Parathyroid adenoma (tissue), 2 donors: ENCODE results near the gene SNRPA1.

Source experiments
- H2AFZ ChIP-seq: fragments of 300-600 bp; sonication (generic); one replicate; pipeline ENCODE4 v1.7.0; 2017; ENCODE audit warnings: antibody characterized with exemption, mild to moderate bottlenecking
- H3K27ac ChIP-seq: fragments of 300-600 bp; sonication (generic); one replicate; pipeline ENCODE4 v1.7.0; 2017
- H3K27me3 ChIP-seq: fragments of 300-600 bp; sonication (generic); one replicate; pipeline ENCODE4 v1.7.0; 2017; ENCODE audit warnings: low read length; ENCODE audit not compliant: control insufficient read depth, insufficient read depth
- H3K36me3 ChIP-seq: fragments of 300-600 bp; sonication (generic); one replicate; pipeline ENCODE4 v1.7.0; 2017; ENCODE audit warnings: low read length; ENCODE audit not compliant: control insufficient read depth, insufficient read depth
- H3K4me1 ChIP-seq: fragments of 300-600 bp; sonication (generic); one replicate; pipeline ENCODE4 v1.7.0; 2017; ENCODE audit warnings: control low read depth
- H3K4me2 ChIP-seq: fragments of 300-600 bp; sonication (generic); one replicate; pipeline ENCODE4 v1.7.0; 2017; ENCODE audit warnings: low read length
- H3K4me3 ChIP-seq: fragments of 300-600 bp; sonication (generic); one replicate; pipeline ENCODE4 v1.7.0; 2017; ENCODE audit warnings: low read depth, low read length
- H3K79me2 ChIP-seq: fragments of 300-600 bp; sonication (generic); one replicate; pipeline ENCODE4 v1.7.0; 2017; ENCODE audit warnings: control low read depth
- H3K9ac ChIP-seq: fragments of 300-600 bp; sonication (generic); one replicate; pipeline ENCODE4 v1.7.0; 2017; ENCODE audit warnings: mild to moderate bottlenecking
- H3K9me3 ChIP-seq: fragments of 300-600 bp; sonication (generic); one replicate; pipeline ENCODE4 v1.7.0; 2017; ENCODE audit warnings: low read length; ENCODE audit not compliant: control insufficient read depth
- TF ChIP-seq, protein P1 (sequence below): fragments of 300-600 bp; sonication (generic); IDR thresholded peaks from one replicate; pipeline ENCODE4 v1.7.0; 2017; ENCODE audit warnings: antibody characterized with exemption, mild to moderate bottlenecking
- donor health status: primary hyperparathyroidism.

The SNRPA1 gene

DNA sequence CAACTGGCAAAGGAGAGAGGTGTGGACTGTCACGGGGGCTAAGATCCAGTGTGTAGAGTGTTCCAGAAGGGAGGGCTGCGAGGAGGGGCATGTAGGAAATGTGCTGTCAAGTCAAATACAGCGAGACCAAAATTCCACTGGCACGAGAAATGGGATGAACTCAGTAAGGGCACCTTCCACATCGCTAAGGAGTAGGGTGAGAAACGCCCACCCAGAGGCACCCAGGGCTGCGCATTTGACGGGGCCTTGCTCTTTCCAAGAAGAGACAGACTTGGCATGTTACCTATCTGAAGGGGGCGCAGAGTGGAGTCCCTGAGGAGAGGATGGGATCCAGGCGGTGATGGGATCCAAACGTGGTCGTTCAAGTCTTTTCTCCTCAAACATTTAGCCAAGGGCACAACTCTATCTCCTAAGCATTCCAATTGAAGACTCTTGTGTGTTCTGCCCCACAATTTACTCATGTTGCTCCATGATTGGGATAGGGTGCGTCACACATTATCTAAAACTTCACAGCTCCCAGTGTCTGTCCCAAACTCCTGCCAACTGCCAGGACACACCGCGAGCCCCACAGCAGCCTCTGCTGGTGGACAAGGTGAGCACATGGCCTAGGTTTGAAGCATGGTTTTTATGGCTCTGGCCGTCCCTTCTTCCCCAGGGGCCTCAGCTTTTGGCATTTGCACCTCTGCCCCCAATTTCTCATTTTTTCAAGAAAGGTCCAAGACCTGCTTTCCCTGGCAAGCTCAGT, 25.4 kb downstream of the SNRPA1 start:
- H3K9me3 ChIP-seq: no peaks in the 10 kb centered on the region
- no peak overlapping the region for H2AFZ ChIP-seq
- no peak overlapping the region for H3K9ac ChIP-seq
- no peak overlapping the region for H3K27ac ChIP-seq
- H3K36me3 ChIP-seq: no peaks in the 10 kb centered on the region
- no peak overlapping the region for H3K4me3 ChIP-seq
- no peak overlapping the region for H3K4me2 ChIP-seq
- H3K4me1 ChIP-seq: no peaks in the 10 kb centered on the region
- H3K79me2 ChIP-seq: no peaks in the 10 kb centered on the region
- no peaks in the 10 kb centered on the region for H3K27me3 ChIP-seq
- TF ChIP-seq, protein P1, sequence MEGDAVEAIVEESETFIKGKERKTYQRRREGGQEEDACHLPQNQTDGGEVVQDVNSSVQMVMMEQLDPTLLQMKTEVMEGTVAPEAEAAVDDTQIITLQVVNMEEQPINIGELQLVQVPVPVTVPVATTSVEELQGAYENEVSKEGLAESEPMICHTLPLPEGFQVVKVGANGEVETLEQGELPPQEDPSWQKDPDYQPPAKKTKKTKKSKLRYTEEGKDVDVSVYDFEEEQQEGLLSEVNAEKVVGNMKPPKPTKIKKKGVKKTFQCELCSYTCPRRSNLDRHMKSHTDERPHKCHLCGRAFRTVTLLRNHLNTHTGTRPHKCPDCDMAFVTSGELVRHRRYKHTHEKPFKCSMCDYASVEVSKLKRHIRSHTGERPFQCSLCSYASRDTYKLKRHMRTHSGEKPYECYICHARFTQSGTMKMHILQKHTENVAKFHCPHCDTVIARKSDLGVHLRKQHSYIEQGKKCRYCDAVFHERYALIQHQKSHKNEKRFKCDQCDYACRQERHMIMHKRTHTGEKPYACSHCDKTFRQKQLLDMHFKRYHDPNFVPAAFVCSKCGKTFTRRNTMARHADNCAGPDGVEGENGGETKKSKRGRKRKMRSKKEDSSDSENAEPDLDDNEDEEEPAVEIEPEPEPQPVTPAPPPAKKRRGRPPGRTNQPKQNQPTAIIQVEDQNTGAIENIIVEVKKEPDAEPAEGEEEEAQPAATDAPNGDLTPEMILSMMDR: no peak

DNA sequence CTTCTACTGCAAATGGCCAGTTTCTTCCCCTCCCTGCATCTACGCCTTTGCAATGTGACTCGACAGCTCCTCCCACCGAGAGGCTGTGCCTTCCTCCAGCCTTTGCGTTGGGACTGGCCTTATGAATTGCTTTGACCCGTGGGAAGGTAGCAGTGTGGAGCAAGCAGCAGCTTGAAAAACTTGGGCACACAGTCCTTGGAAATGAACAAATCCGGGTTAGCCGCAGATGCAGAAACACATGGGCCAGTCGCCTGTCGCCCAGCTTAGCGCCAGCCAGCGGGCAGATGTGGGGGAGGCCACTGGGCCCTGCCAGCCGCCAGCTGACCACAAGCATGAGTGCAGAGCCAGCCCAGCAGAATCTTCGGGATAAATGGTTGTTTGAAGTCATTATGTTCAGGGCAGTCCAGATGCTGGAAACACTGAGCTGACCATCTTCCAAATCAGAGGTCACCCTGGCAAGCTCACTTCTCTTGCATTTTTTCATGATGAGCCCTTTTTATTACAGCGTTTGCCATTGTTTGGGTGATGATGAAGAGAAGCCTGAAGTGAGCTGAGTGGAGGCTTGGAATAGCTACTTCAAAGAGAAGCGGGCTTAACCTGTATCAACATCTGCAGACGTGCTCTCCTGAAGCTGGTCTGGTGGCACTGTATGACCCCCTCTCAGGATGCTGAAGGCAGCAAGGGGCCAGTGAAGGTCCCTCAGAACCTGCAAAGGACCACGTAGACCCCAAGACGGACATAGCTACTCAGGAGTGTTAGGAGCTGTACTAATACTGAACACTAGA, 27.5 kb downstream of the SNRPA1 start:
- Histone ChIP-seq H3K4me1 (no peaks in the 10 kb centered on the region), H3K27me3 (no peaks in the 10 kb centered on the region), H3K9me3 (no peaks in the 10 kb centered on the region), H3K27ac (no peak overlapping the region), H3K4me2 (no peak overlapping the region), H3K36me3 (no peaks in the 10 kb centered on the region), H2AFZ (no peak overlapping the region), H3K79me2 (no peaks in the 10 kb centered on the region), H3K4me3 (no peak overlapping the region), H3K9ac (no peak overlapping the region)
- TF ChIP-seq, protein P1: no peak

DNA sequence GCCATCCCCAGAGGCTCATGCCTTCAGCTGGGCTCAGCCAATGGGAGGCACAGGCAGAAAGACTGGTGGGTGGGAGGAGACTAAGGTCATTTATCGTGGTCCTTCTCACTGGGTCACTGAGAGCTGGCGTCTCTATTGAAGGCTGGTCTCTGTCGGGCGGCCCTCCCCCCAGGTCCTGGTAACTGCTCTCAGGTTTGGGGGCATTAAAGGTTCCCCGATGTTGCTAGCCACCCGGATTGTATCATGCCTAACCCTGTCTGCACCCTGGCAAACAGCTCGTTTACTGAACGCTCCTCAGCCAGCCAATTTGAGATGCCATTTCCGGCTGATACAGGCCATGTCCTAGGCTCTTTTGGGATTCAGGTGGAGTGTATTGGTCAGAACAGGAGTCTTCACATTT, 28.3 kb downstream of the SNRPA1 start:
- no peak overlapping the region for H3K27ac ChIP-seq
- H3K4me1 ChIP-seq: no peaks in the 10 kb centered on the region
- no peaks in the 10 kb centered on the region for H3K36me3 ChIP-seq
- no peak overlapping the region for H3K4me2 ChIP-seq
- no peak overlapping the region for H3K9ac ChIP-seq
- no peaks in the 10 kb centered on the region for H3K27me3 ChIP-seq
- TF ChIP-seq, protein P1: no peak
- H2AFZ ChIP-seq: no peak overlapping the region
- H3K4me3 ChIP-seq: no peak overlapping the region
- no peaks in the 10 kb centered on the region for H3K9me3 ChIP-seq
- H3K79me2 ChIP-seq: no peaks in the 10 kb centered on the region

DNA sequence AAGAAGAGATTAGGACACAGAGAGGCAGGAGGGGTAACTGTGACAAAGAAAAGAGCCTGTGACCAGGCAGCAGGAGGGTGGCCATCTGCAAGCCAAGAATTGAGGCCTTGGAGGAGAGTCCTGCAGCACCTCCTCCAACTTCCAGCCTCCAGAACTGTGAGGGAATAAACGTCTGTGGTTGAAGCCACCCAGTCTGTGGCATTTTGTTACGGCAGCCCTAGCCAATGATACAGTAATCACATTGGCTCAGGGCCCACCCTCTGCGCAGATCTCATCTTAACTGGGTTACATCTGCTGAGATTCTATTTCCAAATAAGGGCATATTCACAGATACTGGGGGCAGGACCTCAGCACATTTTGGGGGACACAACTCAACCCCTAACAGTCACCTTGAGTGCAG, 29.0 kb downstream of the SNRPA1 start:
- Histone ChIP-seq H3K36me3 (no peaks in the 10 kb centered on the region), H3K4me2 (no peak overlapping the region), H2AFZ (no peak overlapping the region), H3K4me1 (no peaks in the 10 kb centered on the region), H3K27me3 (no peaks in the 10 kb centered on the region), H3K79me2 (no peaks in the 10 kb centered on the region), H3K9me3 (no peaks in the 10 kb centered on the region), H3K4me3 (no peak overlapping the region), H3K27ac (no peak overlapping the region), H3K9ac (no peak overlapping the region)
- TF ChIP-seq, protein P1: no peak
